HL-60/S4 treated with retinoic acid at 250 ng/mL for 4 days and 3 days (cell line): Measurements from ENCODE around the gene NPAP1.
"Not testable (repeated sequence)": the region's sequence is repeated elsewhere in the genome, so short reads cannot be mapped to it uniquely, and the experiment has no call there.

Experiments
- in situ Hi-C: fragments of 300-500 bp; cut with MboI; formaldehyde crosslinking; loops from 2 replicates; pipeline ENCODE4 v1.7.0; 2022; ENCODE audit warnings: low sequenced_read_pairs

NPAP1 gene, protein sequence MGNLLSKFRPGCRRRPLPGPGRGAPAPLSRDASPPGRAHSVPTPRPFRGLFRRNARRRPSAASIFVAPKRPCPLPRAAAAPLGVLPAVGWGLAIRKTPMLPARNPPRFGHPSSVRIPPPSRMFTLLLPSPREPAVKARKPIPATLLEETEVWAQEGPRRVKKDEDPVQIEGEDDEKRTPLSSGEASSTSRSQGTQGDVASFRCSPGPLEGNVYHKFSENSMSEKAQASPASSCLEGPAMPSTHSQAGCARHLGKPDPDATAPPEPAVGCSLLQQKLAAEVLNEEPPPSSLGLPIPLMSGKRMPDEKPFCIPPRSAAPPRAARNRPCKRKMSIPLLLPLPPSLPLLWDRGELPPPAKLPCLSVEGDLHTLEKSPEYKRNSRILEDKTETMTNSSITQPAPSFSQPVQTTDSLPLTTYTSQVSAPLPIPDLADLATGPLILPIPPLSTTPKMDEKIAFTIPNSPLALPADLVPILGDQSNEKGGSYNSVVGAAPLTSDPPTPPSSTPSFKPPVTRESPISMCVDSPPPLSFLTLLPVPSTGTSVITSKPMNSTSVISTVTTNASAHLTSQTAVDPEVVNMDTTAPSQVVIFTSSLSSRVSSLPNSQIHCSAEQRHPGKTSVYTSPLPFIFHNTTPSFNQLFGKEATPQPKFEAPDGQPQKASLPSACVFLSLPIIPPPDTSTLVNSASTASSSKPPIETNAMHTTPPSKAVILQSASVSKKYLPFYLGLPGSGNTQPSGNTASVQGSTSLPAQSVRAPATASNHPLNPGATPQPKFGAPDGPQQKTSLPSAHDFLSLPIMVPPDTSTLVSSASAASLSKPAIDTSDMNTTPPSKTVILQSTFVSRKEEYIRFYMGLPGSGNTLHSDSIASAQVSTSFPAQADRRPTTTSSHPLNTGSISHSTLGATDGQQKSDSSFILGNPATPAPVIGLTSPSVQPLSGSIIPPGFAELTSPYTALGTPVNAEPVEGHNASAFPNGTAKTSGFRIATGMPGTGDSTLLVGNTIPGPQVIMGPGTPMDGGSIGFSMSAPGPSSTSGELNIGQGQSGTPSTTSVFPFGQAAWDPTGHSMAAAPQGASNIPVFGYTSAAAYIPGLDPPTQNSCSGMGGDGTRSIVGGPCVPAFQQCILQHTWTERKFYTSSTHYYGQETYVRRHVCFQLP

DNA sequence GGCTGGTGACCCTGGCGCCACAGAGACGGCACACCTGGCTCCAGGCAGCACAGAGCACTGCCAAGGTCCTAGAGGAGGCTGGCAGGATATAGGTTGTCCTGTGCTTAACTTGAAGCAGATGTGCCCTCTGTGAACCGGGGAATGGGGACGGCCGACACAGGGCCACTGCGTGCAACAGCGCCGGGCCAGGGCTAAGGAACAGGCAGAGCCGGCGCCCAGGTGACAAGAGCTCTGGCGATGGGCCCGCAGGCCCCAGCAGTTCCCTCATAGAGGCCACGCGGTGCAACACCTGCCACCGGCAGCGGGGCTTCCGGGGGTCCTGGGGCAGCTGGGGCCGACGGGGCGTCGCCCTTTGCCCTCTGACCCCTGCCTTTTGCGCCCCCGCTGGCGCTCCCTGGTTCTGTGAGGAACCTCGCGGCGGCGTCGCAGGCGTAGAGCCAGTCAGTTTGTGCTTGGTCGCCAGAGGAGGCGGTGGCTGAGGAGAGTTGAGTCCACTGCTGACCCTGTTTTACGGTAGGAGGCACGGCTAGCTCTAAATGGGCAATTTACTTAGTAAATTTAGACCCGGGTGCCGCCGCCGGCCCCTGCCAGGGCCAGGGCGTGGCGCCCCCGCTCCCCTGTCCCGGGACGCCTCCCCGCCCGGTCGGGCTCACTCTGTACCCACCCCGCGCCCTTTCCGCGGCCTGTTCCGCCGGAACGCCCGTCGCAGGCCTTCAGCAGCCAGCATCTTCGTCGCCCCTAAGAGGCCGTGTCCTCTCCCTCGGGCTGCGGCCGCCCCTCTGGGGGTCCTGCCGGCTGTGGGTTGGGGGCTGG is at the start of gene NPAP1:
Gene NPAP1 (plus strand): TSS at position 444 of the 813 bp plus-strand sequence. CDS start 93 bp downstream, at position 537.
- in situ Hi-C loops: no loop called here

DNA sequence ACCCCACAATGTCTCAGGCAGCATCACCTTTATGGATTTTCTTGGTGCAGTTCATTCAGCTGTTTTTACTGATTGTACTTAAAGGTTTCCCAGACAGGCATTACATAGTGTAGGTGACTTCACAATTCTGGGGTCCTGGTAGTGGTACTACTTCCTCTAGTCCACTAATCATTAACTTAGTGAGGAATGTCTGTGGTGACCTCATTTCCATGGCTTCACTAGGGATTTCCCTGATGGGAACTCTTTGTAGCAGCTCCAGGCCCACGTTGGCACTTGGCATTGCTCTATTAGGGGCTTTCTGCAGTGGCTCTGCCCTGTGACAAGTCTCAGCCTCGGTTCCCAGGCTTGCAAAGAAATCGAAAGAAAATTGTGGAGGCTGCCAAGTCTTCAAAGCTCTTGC is 48.1 kb upstream of the NPAP1 start:
- in situ Hi-C loops: no loop called here

DNA sequence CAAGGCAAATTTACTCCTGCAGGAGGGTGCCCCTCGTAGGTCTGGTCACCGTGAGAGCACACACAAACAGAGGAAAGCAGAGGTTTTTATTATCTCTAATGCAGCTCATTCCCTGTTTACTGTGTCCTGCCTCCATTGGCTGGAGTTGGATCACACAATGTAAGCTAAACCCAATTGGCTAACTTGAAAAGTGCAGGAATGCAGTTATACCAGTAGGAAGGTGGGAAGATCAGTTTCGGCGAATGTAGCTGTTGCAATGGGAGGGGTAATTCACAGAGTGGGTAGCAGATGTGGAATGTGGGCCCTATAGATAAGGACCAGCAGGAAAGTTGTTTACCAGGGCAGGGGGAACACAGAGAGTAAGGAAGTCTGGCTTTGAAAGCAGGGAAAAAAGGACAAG is 42.5 kb upstream of the NPAP1 start:
- in situ Hi-C loops: no loop called here

DNA sequence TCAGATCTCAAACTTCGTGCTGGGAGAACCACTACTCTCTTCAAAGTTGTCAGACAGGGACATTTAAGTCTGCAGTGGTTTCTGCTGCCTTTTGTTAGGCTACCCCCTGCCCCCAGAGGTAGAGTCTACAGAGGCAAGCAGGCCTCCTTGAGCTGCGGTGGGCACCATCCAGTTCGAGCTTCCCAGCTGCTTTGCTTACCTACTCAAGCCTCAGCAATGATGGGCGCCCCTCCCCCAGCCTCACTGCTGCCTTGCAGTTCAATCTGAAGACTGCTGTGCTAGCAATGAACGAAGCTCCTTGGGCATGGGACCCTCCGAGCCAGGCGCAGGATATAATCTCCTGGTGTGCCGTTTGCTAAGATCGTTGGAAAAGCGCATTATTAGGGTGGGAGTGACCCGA is 36.2 kb upstream of the NPAP1 start:
- in situ Hi-C loops: not testable (repeated sequence)

DNA sequence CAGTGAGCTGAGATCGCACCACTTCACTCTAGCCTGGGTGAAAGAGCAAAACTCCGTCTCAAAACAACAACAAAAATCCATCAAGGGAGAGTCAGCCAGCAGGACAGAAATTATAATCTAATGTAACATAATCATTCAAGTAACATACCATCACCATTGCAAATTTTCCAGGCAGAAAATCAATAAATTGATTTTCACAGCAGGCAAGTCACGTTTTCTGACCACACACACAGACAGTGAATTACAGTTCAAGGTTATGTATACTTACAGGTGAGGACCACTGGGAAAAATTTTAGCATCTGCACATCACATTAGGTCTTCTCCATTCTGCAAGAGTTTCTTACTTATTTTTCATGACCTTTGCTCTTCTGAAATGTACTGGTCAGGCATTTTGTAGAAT is 29.9 kb upstream of the NPAP1 start:
- in situ Hi-C loops: no loop called here

DNA sequence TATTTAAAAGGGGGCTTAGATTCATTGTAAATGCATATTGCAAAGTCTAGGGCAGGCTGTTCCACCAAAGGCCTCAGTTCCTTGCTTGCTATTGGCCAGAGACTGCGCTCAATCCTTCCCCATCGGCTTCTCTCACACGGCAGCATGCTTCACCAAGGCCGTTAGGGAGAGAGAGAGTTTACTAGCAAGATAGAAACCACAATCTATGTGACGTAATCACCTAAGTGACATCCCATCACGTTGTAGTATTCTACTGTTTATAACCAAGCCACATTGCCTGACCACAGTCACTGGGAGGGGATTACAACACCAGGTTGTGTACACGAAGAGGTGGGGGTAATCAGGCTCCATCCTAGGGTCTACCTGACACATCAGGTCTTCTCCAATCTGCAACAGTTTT is 16.0 kb upstream of the NPAP1 start:
- in situ Hi-C loops: no loop called here

DNA sequence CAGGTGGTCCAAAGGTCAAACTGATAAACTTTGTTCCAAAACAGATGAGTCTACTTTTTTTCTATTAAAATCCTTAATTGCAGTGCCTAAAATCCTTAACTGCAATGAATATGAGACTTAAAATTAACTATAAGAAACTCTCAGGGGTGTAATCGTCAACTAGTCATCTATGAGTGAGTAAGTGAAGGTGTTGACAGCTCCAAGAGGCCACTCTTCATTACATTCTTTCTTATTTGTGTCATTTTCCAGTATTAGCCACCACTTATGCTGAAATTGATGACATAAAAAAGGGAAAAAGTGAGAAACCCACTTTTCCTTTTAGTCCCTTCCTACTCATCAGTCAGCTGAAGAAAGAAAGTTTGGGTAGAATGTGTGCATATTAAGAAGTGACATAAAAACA is 12.6 kb upstream of the NPAP1 start:
- in situ Hi-C loops: no loop called here

DNA sequence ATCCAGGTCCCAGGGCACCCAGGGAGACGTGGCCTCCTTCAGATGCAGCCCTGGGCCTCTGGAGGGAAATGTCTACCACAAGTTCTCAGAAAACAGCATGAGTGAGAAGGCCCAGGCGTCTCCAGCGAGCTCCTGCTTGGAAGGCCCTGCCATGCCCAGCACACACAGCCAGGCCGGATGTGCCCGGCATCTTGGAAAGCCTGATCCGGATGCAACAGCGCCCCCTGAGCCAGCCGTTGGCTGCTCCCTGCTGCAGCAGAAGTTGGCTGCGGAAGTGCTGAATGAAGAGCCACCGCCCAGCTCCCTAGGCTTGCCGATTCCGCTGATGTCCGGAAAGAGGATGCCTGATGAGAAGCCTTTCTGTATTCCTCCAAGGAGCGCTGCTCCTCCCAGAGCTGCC is 856 bp downstream of the NPAP1 start:
- in situ Hi-C loops: no loop called here

DNA sequence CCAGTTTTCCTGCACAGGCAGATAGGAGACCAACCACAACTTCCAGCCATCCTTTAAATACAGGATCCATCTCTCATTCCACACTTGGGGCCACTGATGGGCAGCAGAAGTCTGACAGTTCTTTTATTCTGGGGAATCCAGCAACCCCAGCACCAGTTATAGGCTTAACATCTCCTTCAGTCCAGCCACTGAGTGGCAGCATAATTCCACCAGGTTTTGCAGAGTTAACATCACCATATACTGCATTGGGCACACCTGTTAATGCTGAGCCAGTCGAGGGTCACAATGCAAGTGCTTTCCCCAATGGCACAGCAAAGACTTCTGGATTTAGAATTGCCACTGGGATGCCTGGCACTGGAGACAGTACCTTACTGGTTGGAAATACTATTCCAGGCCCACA is 2.9 kb downstream of the NPAP1 start:
- in situ Hi-C loops: no loop called here

DNA sequence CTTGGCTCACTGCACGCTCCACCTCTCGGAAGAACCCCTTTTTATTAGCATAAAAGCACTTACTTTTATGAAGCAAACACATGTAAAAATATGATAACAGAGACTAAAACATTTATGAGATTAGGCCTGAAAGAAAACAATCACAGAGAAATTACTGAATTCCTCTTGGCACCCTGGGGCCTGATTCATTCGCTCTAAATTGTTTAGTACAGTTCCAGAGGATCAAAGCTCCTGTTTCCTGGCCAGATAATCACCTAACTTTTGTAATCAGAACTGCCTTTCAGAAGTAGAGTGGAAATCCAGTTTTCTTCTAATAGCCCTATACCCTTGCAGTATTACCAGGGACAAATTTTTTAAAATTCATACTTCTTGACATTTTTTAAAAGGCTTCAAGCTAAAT is 6.4 kb downstream of the NPAP1 start:
- in situ Hi-C loops: no loop called here

DNA sequence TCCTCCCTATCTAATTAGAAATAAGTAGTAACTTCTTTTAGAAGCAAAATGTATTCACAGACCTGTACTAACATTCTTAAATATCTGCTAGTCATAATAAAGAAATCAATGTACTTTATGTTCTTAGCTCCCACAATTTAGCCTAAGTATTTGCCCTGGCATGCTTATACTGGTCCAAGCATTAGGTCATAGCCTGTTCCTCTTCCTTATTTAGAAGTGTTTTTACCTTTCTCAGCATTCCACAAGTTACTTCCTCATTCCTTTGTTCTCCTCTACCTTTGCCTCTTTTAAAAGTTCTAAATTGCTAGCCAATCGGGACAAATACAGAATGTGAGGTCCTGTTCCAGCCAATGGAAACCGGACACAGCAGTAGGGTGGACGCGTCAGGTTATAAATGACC is 7.3 kb downstream of the NPAP1 start:
- in situ Hi-C loops: not testable (repeated sequence)

DNA sequence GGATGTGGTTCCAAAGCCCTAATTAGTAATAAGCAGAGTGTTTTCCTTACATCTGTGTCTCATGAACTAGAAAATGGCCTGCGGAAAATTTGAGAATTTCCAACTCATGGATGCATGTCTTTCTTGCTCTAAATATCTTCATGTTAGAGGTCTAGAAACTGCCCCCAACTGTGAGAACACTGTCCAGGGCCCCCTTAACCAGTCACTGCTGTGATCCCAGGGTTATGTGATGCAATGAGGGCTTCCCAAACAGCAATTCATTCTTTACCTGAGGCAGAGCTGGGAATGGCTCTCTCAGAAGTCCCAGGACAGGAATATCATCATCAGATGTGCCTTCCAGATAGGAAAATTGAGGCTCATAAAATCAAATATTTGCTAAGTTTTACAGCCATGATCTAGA is 8.2 kb downstream of the NPAP1 start:
- in situ Hi-C loops: no loop called here

DNA sequence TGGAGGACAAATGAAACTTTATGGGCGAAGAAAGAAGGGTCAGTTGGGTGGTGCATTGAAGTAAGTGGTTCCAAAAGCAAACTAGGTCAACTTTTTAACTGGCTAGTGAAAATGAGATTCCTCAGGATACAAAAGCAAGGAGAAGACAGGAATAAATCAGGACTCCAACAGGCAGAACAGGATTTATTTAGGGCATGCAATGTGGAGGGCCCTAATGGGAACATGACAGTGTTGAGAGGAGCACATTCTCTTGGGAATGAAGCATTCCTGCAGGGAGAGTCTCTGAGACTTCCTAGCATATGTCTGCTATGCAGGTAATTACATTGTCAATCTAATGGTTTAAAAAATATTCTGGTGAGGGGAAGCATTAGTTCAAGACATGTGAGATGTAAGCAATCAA is 8.7 kb downstream of the NPAP1 start:
- in situ Hi-C loops: no loop called here

DNA sequence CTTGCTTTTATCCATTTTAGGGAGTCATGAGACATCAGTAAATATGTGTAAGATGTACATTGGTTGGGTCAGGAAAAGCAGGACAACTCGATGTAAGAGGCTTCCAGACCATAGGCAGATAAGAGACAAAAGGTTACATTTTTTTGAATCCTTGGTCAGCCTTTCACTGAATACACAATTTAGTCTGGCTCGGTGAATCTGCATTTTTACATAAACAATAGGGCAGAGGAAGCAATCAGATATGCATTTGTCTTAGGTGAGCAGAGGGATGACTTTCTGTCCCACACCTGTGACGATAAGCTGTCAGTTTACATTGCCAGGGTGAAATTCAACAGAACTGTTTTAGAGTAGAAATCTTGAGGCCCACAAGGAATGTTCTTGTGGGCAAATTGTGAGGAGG is 20.6 kb downstream of the NPAP1 start:
- in situ Hi-C loops: no loop called here

DNA sequence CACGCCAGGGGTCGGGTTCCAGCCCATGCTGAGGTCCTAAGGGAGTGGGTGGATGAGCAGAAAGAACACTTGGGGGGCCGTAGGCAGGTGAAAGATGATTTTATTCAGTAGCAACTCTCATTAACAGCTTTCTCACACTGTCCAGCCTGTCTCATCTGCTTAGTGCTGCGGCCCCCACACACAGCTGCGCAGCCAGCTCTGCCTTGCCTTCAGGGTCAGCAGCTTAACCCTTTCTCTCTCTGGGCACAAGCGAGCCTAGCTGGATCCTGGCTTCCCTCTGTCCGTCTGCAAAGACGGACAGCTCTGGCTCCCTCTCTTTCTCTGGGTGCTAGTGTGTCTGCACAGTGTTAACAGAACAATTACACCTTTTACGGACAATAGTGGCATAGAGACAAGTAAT is 21.3 kb downstream of the NPAP1 start:
- in situ Hi-C loops: no loop called here

DNA sequence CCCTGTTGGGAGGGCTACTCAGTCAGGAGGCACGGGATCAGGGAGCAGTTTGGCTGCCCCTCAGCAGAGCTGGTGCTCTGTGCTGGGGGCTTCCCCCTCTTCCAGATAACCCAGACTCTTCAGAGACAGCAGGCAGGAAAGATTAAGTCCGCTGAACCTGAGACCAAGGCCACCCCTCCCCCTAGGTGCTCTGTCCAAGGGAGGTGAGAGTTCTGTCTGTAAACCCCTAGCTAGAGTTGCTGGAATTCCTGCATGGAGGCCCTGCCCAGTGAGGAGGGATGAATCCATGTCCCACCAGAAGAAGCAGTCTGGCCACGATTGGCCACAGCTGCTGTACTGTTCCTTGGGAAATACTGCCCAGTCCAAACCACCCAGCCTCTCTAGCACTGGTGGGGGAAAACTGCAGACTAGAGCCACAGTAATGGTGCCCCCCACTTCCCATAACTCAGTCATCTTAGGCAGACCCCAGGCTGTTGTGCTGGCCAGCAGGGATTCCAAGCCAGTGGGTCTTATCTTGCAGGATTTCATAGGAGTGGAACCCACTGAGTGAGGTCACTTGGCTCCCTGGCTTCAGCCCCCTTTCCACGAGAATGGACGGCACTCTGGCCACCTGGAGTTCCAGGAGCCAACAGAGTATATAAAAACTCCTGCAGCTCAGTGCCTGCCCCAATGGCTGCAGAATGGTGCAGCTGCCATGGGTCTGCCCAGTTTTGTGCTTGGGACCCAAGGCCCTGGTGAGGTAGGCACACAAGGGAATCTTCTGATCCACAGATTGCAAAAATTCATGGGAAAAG is 42.9 kb downstream of the NPAP1 start:
- in situ Hi-C loops: no loop called here

DNA sequence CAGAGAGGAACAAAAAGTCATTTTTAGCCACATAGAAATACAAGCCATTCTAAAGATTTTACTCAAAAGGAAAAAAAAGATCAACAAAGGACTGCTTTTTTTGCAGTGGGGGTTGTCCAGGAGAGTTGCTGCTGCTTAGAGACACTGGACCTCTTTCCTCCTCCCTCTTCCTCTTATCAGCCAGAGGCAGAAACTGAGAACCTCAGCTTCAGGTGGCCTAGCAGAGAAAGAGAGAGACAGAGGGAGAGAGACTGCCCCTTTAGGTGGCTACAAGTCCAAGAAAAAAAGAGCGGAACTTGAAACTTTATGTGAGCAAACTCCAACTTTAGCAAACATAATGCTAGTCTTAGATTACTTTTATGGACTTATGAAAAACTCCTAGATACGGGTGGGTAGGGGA is 54.2 kb downstream of the NPAP1 start:
- in situ Hi-C loops: no loop called here
